SK-N-SH treated with all-trans-retinoic acid at 6 μM for 48 hours (cell line): ENCODE measurements around the gene SRPK2.

ENCODE experiments used
- GLIS3 ChIP-seq: fragments of 250-450 bp; sonication (Bioruptor Pico); IDR thresholded peaks from 2 replicates; pipeline ENCODE4 v1.5.0; 2020; ENCODE audit warnings: mild to moderate bottlenecking, moderate library complexity
- RARB ChIP-seq: fragments of 250-450 bp; sonication (Bioruptor Pico); IDR thresholded peaks from 2 replicates; pipeline ENCODE4 v1.8.0; 2021; ENCODE audit warnings: mild to moderate bottlenecking, moderate library complexity
- SNAI2 ChIP-seq: fragments of 250-450 bp; sonication (Bioruptor Pico); IDR thresholded peaks from 2 replicates; pipeline ENCODE4 v1.5.0; 2020; ENCODE audit warnings: mild to moderate bottlenecking, moderate library complexity
- TOX ChIP-seq: fragments of 250-450 bp; sonication (Bioruptor Pico); IDR thresholded peaks from 2 replicates; pipeline ENCODE4 v1.8.0; 2021; ENCODE audit warnings: mild to moderate bottlenecking, moderate library complexity, borderline replicate concordance
- ZNF565 ChIP-seq: fragments of 450-650 bp; formaldehyde crosslinking; conservative IDR thresholded peaks from 2 replicates; pipeline ENCODE4 v1.5.0; 2020; ENCODE audit warnings: low read depth, mild to moderate bottlenecking, moderate library complexity
- ZNF8 ChIP-seq: fragments of 450-650 bp; formaldehyde crosslinking; IDR thresholded peaks from 2 replicates; pipeline ENCODE4 v1.5.0; 2020; ENCODE audit warnings: mild to moderate bottlenecking, moderate library complexity
- TF ChIP-seq, protein P1 (sequence below): fragments of 250-450 bp; sonication (Bioruptor Pico); IDR thresholded peaks from 2 replicates; pipeline ENCODE4 v1.8.0; 2021; ENCODE audit warnings: low read depth, mild to moderate bottlenecking, moderate library complexity, borderline replicate concordance
- TF ChIP-seq, protein P2 (sequence below): fragments of 250-450 bp; sonication (Bioruptor Pico); IDR thresholded peaks from 2 replicates; pipeline ENCODE4 v1.5.1; 2021; ENCODE audit warnings: mild to moderate bottlenecking, moderate library complexity
- TF ChIP-seq, protein P3 (sequence below): fragments of 250-450 bp; sonication (Bioruptor Pico); IDR thresholded peaks from 2 replicates; pipeline ENCODE4 v1.5.1; 2020; ENCODE audit warnings: low read depth, mild to moderate bottlenecking, moderate library complexity
- TF ChIP-seq, protein P4 (sequence below): fragments of 250-450 bp; sonication (Bioruptor Pico); IDR thresholded peaks from 2 replicates; pipeline ENCODE4 v1.5.0; 2020; ENCODE audit warnings: mild to moderate bottlenecking, moderate library complexity

DNA sequence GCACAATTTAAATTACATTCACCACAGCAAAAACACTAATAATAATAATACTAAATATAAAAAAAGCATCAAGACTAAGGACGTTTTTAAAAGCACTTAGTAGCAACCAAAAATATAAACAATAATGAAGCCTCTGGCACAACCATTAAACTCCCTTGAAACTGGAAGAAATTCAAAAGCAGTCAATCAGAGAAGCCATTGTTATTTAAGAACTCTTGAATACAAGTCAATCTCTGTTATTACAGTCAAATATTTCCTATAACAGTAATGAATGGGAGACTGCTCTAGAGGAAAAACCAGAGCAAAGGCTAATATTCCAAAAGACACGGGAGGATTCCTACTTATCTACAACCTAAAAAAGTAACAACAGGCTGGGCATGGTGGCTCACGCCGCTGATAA, 210.5 kb downstream of the SRPK2 start:
- TF ChIP-seq ZNF565 (no peak), ZNF8 (CRISPR knock-in tag) (no peak), RARB (CRISPR knock-in tag) (no peak), TOX (CRISPR knock-in tag) (no peak), GLIS3 (CRISPR knock-in tag) (no peak), SNAI2 (CRISPR knock-in tag) (no peak)
- TF ChIP-seq, protein P1, sequence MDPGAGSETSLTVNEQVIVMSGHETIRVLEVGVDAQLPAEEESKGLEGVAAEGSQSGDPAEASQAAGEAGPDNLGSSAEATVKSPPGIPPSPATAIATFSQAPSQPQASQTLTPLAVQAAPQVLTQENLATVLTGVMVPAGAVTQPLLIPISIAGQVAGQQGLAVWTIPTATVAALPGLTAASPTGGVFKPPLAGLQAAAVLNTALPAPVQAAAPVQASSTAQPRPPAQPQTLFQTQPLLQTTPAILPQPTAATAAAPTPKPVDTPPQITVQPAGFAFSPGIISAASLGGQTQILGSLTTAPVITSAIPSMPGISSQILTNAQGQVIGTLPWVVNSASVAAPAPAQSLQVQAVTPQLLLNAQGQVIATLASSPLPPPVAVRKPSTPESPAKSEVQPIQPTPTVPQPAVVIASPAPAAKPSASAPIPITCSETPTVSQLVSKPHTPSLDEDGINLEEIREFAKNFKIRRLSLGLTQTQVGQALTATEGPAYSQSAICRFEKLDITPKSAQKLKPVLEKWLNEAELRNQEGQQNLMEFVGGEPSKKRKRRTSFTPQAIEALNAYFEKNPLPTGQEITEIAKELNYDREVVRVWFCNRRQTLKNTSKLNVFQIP (CRISPR knock-in tag) = no peak
- TF ChIP-seq, protein P2, sequence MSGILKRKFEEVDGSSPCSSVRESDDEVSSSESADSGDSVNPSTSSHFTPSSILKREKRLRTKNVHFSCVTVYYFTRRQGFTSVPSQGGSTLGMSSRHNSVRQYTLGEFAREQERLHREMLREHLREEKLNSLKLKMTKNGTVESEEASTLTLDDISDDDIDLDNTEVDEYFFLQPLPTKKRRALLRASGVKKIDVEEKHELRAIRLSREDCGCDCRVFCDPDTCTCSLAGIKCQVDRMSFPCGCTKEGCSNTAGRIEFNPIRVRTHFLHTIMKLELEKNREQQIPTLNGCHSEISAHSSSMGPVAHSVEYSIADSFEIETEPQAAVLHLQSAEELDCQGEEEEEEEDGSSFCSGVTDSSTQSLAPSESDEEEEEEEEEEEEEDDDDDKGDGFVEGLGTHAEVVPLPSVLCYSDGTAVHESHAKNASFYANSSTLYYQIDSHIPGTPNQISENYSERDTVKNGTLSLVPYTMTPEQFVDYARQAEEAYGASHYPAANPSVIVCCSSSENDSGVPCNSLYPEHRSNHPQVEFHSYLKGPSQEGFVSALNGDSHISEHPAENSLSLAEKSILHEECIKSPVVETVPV (CRISPR knock-in tag) = no peak
- TF ChIP-seq, protein P3, sequence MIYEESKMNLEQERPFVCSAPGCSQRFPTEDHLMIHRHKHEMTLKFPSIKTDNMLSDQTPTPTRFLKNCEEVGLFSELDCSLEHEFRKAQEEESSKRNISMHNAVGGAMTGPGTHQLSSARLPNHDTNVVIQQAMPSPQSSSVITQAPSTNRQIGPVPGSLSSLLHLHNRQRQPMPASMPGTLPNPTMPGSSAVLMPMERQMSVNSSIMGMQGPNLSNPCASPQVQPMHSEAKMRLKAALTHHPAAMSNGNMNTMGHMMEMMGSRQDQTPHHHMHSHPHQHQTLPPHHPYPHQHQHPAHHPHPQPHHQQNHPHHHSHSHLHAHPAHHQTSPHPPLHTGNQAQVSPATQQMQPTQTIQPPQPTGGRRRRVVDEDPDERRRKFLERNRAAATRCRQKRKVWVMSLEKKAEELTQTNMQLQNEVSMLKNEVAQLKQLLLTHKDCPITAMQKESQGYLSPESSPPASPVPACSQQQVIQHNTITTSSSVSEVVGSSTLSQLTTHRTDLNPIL (CRISPR knock-in tag) = no peak
- TF ChIP-seq, protein P4, sequence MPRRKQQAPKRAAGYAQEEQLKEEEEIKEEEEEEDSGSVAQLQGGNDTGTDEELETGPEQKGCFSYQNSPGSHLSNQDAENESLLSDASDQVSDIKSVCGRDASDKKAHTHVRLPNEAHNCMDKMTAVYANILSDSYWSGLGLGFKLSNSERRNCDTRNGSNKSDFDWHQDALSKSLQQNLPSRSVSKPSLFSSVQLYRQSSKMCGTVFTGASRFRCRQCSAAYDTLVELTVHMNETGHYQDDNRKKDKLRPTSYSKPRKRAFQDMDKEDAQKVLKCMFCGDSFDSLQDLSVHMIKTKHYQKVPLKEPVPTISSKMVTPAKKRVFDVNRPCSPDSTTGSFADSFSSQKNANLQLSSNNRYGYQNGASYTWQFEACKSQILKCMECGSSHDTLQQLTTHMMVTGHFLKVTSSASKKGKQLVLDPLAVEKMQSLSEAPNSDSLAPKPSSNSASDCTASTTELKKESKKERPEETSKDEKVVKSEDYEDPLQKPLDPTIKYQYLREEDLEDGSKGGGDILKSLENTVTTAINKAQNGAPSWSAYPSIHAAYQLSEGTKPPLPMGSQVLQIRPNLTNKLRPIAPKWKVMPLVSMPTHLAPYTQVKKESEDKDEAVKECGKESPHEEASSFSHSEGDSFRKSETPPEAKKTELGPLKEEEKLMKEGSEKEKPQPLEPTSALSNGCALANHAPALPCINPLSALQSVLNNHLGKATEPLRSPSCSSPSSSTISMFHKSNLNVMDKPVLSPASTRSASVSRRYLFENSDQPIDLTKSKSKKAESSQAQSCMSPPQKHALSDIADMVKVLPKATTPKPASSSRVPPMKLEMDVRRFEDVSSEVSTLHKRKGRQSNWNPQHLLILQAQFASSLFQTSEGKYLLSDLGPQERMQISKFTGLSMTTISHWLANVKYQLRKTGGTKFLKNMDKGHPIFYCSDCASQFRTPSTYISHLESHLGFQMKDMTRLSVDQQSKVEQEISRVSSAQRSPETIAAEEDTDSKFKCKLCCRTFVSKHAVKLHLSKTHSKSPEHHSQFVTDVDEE (CRISPR knock-in tag) = no peak
